H1 (cell line): ENCODE data around the gene DNAH10.

ENCODE experiments used
- CTCF ChIP-seq, 3 experiments: IDR thresholded peaks; 1 replicate in 2 of 3; 2 replicates in 1 of 3; pipeline versions ENCODE4 v1.5.1 to v1.6.1; 2011; ENCODE audit warnings: low read length in 3 of 3, mild to moderate bottlenecking in 3 of 3, inconsistent platforms in 2 of 3, low read depth in 1 of 3, moderate library complexity in 1 of 3; ENCODE audit not compliant: insufficient read depth in 1 of 3; ENCODE audit errors: control extremely low read depth in 1 of 3
- EZH2 ChIP-seq: fragments of 200-600 bp; sonication (generic); IDR thresholded peaks from 2 replicates; pipeline ENCODE4 v1.7.1; 2012; ENCODE audit warnings: low read depth, mild to moderate bottlenecking, moderate library complexity, low read length, inconsistent platforms; ENCODE audit not compliant: severe bottlenecking
- GTF2F1 ChIP-seq: IDR thresholded peaks from 2 replicates; pipeline ENCODE4 v1.6.1; 2012; ENCODE audit warnings: low read depth, low read length, improper control_type of control experiment, borderline replicate concordance
- JUND ChIP-seq: IDR thresholded peaks from 2 replicates; pipeline ENCODE4 v1.6.1; 2011; ENCODE audit warnings: mild to moderate bottlenecking, improper control_type of control experiment, low read length
- MAX ChIP-seq: IDR thresholded peaks from 2 replicates; pipeline ENCODE4 v1.6.1; 2012; ENCODE audit warnings: inconsistent platforms
- POLR2A ChIP-seq, 2 experiments: IDR thresholded peaks; 1 replicate in 1 of 2; 2 replicates in 1 of 2; pipeline ENCODE4 v1.6.1; 2011; ENCODE audit warnings: low read depth in 2 of 2, low read length in 2 of 2, mild to moderate bottlenecking in 2 of 2; ENCODE audit errors: control extremely low read depth in 1 of 2

- no peak for TF ChIP-seq GTF2F1
- TF ChIP-seq JUND = no peak
- TF ChIP-seq CTCF (IDR thresholded peaks at IDR 0.05; ENCODE audit: control extremely low read depth in 1 of 3, insufficient read depth in 1 of 3, low read depth in 1 of 3, low read length in 3 of 3) = no peak
- no peak for TF ChIP-seq MAX
- no peak for TF ChIP-seq POLR2A (IDR thresholded peaks at IDR 0.05; ENCODE audit: control extremely low read depth in 1 of 2, low read depth in 2 of 2, low read length in 2 of 2)
- TF ChIP-seq EZH2 = no peak
Observed at GRCh38 chr12:123944696-123945095, 182.6 kb downstream of the DNAH10 start.
